Keratinocyte (primary cell): ENCODE data around the gene FAM117A. TPM values are rescaled to one million over a fixed set of nuclear protein-coding genes. Genes with fewer than 3 reads are reported as not detected.

Experiments
- DNase-seq: peaks from one replicate; pipeline ENCODE4 v3.0.0-alpha.2; 2011; ENCODE audit warnings: low read depth, missing footprints, low spot score
- FAIRE-seq: peaks from 2 replicates; lab custom pipeline; 2011; peaks lifted over from hg19 to GRCh38; lab: Jason Lieb, UNC
- H2AFZ ChIP-seq: 2 replicates; pipeline ENCODE4 v1.6.0; 2012; ENCODE audit warnings: low read length, control low read depth, inconsistent platforms; ENCODE audit not compliant: control insufficient read depth
- H3K27ac ChIP-seq: 2 replicates; pipeline ENCODE4 v1.5.1; 2011; ENCODE audit warnings: low read length; ENCODE audit not compliant: control insufficient read depth, insufficient read depth
- H3K27me3 ChIP-seq: 3 replicates; pipeline ENCODE4 v1.6.0; 2011; ENCODE audit warnings: low read length; ENCODE audit not compliant: control insufficient read depth, insufficient read depth; ENCODE audit errors: extremely low read depth
- H3K36me3 ChIP-seq, 2 experiments: 2 replicates in 1 of 2; 3 replicates in 1 of 2; pipeline ENCODE4 v1.5.1; 2011; ENCODE audit warnings: low read length in 2 of 2, mild to moderate bottlenecking in 1 of 2; ENCODE audit not compliant: control insufficient read depth in 2 of 2, insufficient read depth in 2 of 2; ENCODE audit errors: extremely low read depth in 1 of 2
- H3K4me1 ChIP-seq: 3 replicates; pipeline ENCODE4 v1.5.1; 2011; ENCODE audit warnings: low read length; ENCODE audit not compliant: control insufficient read depth, insufficient read depth; ENCODE audit errors: extremely low read depth
- H3K4me2 ChIP-seq: 3 replicates; pipeline ENCODE4 v1.6.0; 2011; ENCODE audit warnings: low read depth, low read length; ENCODE audit not compliant: control insufficient read depth, insufficient read depth; ENCODE audit errors: extremely low read depth
- H3K4me3 ChIP-seq, 3 experiments: fragments of 200-600 bp in 1 of 3; sonication (generic) in 1 of 3; 2 replicates in 2 of 3; 3 replicates in 1 of 3; pipeline ENCODE4 v1.5.1; 2011 to 2016; ENCODE audit warnings: low read length in 3 of 3, mild to moderate bottlenecking in 3 of 3, control low read depth in 2 of 3, inconsistent platforms in 1 of 3, low read depth in 1 of 3, mixed read lengths in 1 of 3, mixed run types in 1 of 3, moderate library complexity in 1 of 3; ENCODE audit not compliant: control insufficient read depth in 2 of 3, insufficient read depth in 2 of 3; ENCODE audit errors: extremely low read depth in 1 of 3
- H3K79me2 ChIP-seq: 2 replicates; pipeline ENCODE4 v1.6.0; 2012; ENCODE audit warnings: low read length; ENCODE audit not compliant: control insufficient read depth, insufficient read depth
- H3K9ac ChIP-seq: 3 replicates; pipeline ENCODE4 v1.6.0; 2011; ENCODE audit warnings: low read length; ENCODE audit not compliant: control insufficient read depth, insufficient read depth; ENCODE audit errors: extremely low read depth
- H3K9me1 ChIP-seq: 3 replicates; pipeline ENCODE4 v1.6.0; 2011; ENCODE audit warnings: low read length; ENCODE audit not compliant: control insufficient read depth, insufficient read depth; ENCODE audit errors: extremely low read depth
- H3K9me3 ChIP-seq: 2 replicates; pipeline ENCODE4 v1.5.1; 2012; ENCODE audit warnings: low read depth, low read length; ENCODE audit not compliant: control insufficient read depth
- H4K20me1 ChIP-seq: 3 replicates; pipeline ENCODE4 v1.6.0; 2011; ENCODE audit warnings: low read length; ENCODE audit not compliant: control insufficient read depth, insufficient read depth; ENCODE audit errors: extremely low read depth
- CTCF ChIP-seq, 3 experiments: IDR thresholded peaks in 1 of 3; conservative IDR thresholded peaks in 1 of 3; optimal IDR thresholded peaks in 1 of 3; 2 replicates in 2 of 3; 3 replicates in 1 of 3; pipeline versions ENCODE3 to v1.5.1; 2011; ENCODE audit warnings: low read length in 3 of 3, mild to moderate bottlenecking in 3 of 3, moderate library complexity in 2 of 3, control low read depth in 1 of 3, inconsistent platforms in 1 of 3; ENCODE audit not compliant: insufficient read depth in 2 of 3; ENCODE audit errors: extremely low read depth in 1 of 3
- EZH2 ChIP-seq: IDR thresholded peaks from one replicate; pipeline ENCODE4 v1.6.1; 2012; ENCODE audit warnings: inconsistent platforms, mild to moderate bottlenecking, low read length, moderate library complexity
- dilution Hi-C: fragments of 300-500 bp; cut with MboI; formaldehyde crosslinking; loops from one replicate; pipeline ENCODE4 v1.7.0; 2020; ENCODE audit warnings: low sequenced_read_pairs; ENCODE audit not compliant: extremely low pct_ligation_motif_present
- polyA plus RNA-seq, 5 experiments: library from polyadenylated mRNA; depleted of rRNA in 3 of 5; stranded (reverse) in 3 of 5; stranded (forward) in 1 of 5; unstranded in 1 of 5; fragments of >200 nt; gene quantifications; 1 replicate in 1 of 5; 2 replicates in 3 of 5; 3 replicates in 1 of 5; pipeline versions ENCODE4 v1.2.1 to v1.2.3, GENCODE V29; 2011 to 2012; ENCODE audit warnings: missing spikeins in 2 of 5, low read depth in 1 of 5, low replicate concordance in 1 of 5

Gene FAM117A
- polyA plus RNA-seq, 1 donor (not counting 4 experiments of a cell fraction or from before 2014, with no cell fraction given): 4.7 TPM

GRCh38 chr17:49722066-49722465 lies 41.9 kb downstream of the FAM117A start:
- Histone ChIP-seq H3K4me3 (no peak overlapping the region), H4K20me1 (no peaks in the 10 kb centered on the region), H3K27ac (no peak overlapping the region), H3K27me3 (no peaks in the 10 kb centered on the region), H2AFZ (no peak overlapping the region), H3K4me2 (no peak overlapping the region), H3K9me3 (no peaks in the 10 kb centered on the region), H3K9me1 (no peaks in the 10 kb centered on the region), H3K4me1 (no peaks in the 10 kb centered on the region), H3K9ac (no peak overlapping the region), H3K36me3 (peaks cover 0 to 16% of the 10 kb centered on the region in 2 experiments), H3K79me2 (no peaks in the 10 kb centered on the region)
- no peak for DNase-seq
- FAIRE-seq: no peak
- dilution Hi-C loops: no loop called here
- TF ChIP-seq EZH2: no peak

- no peaks in the 10 kb centered on the region for H3K9me3 ChIP-seq
- no peaks in the 10 kb centered on the region for H3K79me2 ChIP-seq
- no peak overlapping the region for H3K4me2 ChIP-seq
- FAIRE-seq: no peak
- no peak overlapping the region for H2AFZ ChIP-seq
- H3K9me1 ChIP-seq: no peaks in the 10 kb centered on the region
- H3K4me3 ChIP-seq: no peak overlapping the region
- DNase-seq: no peak
- no peak overlapping the region for H3K27ac ChIP-seq
- H3K36me3 ChIP-seq: peaks cover 0 to 17% of the 10 kb centered on the region in 2 experiments
- dilution Hi-C loops: no loop called here
- H3K4me1 ChIP-seq: no peaks in the 10 kb centered on the region
- H4K20me1 ChIP-seq: no peaks in the 10 kb centered on the region
- no peak overlapping the region for H3K9ac ChIP-seq
- TF ChIP-seq EZH2 (no peak), CTCF (optimal IDR thresholded peaks at IDR 0.05 in 1 of 3, IDR thresholded peaks at IDR 0.05 in 1 of 3, conservative IDR thresholded peaks at IDR 0.05 in 1 of 3; ENCODE audit: extremely low read depth in 1 of 3, insufficient read depth in 2 of 3, low read length in 3 of 3) (no peak)
- no peaks in the 10 kb centered on the region for H3K27me3 ChIP-seq
These were observed 46.5 kb downstream of the FAM117A start for GRCh38 chr17:49717371-49717861.
